RWPE2 (cell line): Measurements from ENCODE around the gene DPH7.
"Not testable (repeated sequence)": the region's sequence is repeated elsewhere in the genome, so short reads cannot be mapped to it uniquely, and the experiment has no call there.

ENCODE experiments used
- ATAC-seq: fragments of 200-7000 bp; cut with Tn5 transposase; 3 replicates; pipeline ENCODE4 v1.9.1; 2021; ENCODE audit warnings: low read depth
- DNase-seq: peaks from one replicate; pipeline ENCODE4 v3.0.0-alpha.2; 2020; ENCODE audit warnings: low spot score
- H3K27ac ChIP-seq: fragments of 450-650 bp; 2 replicates; pipeline ENCODE4 v1.5.1; 2017; ENCODE audit warnings: mild to moderate bottlenecking; ENCODE audit not compliant: poor library complexity, severe bottlenecking
- H3K27me3 ChIP-seq: fragments of 250-450 bp; sonication (Bioruptor Pico); 2 replicates; pipeline ENCODE4 v1.5.1; 2021; ENCODE audit warnings: mild to moderate bottlenecking, moderate library complexity; ENCODE audit not compliant: insufficient read depth, poor library complexity, severe bottlenecking
- H3K36me3 ChIP-seq: fragments of 250-450 bp; sonication (Bioruptor Pico); 2 replicates; pipeline ENCODE4 v1.5.1; 2020; ENCODE audit warnings: low read depth, mild to moderate bottlenecking, moderate library complexity
- H3K4me1 ChIP-seq: fragments of 250-450 bp; sonication (Bioruptor Pico); 2 replicates; pipeline ENCODE4 v1.5.1; 2021; ENCODE audit warnings: mild to moderate bottlenecking, moderate library complexity; ENCODE audit not compliant: insufficient read depth, poor library complexity, severe bottlenecking
- H3K4me3 ChIP-seq: fragments of 250-450 bp; sonication (Bioruptor Pico); 2 replicates; pipeline ENCODE4 v1.5.1; 2021; ENCODE audit warnings: mild to moderate bottlenecking, moderate library complexity; ENCODE audit not compliant: severe bottlenecking
- H3K9me3 ChIP-seq: fragments of 250-450 bp; sonication (Bioruptor Pico); 2 replicates; pipeline ENCODE4 v1.5.1; 2021; ENCODE audit warnings: mild to moderate bottlenecking, moderate library complexity; ENCODE audit not compliant: severe bottlenecking
- CTCF ChIP-seq: fragments of 450-650 bp; IDR thresholded peaks from one replicate; pipeline ENCODE4 v1.5.1; 2017; ENCODE audit warnings: mild to moderate bottlenecking, moderate library complexity; ENCODE audit not compliant: poor library complexity, severe bottlenecking

DPH7 gene

GRCh38 chr9:137603879-137604278 is 25.2 kb upstream of the DPH7 start:
- H3K4me3 ChIP-seq = no peak overlapping the region
- no peak for TF ChIP-seq CTCF
- peaks cover 4% of the 10 kb centered on the region for H3K4me1 ChIP-seq

GRCh38 chr9:137602661-137603060 is 23.9 kb upstream of the DPH7 start:
- Histone ChIP-seq H3K27ac (no peak overlapping the region), H3K27me3 (no peaks in the 10 kb centered on the region), H3K4me3 (no peak overlapping the region), H3K36me3 (no peaks in the 10 kb centered on the region), H3K4me1 (peaks cover 3% of the 10 kb centered on the region), H3K9me3 (no peaks in the 10 kb centered on the region)
- ATAC-seq (no peak), DNase-seq (no peak)
- TF ChIP-seq CTCF = no peak

More at GRCh38 chr9:137603879-137604278, 25.2 kb upstream of the DPH7 start:
- DNase-seq (no peak), ATAC-seq (no peak)
- Histone ChIP-seq H3K9me3 (no peaks in the 10 kb centered on the region), H3K36me3 (peaks cover 9% of the 10 kb centered on the region), H3K27ac (no peak overlapping the region), H3K27me3 (no peaks in the 10 kb centered on the region)

GRCh38 chr9:137598943-137599342 is 20.2 kb upstream of the DPH7 start:
- H3K9me3 ChIP-seq = no peaks in the 10 kb centered on the region
- ATAC-seq (peak; percentile 10; the same call in 1 of the 3 replicates), DNase-seq (no peak)
- no peak for TF ChIP-seq CTCF
- H3K36me3 ChIP-seq = no peaks in the 10 kb centered on the region
- no peak overlapping the region for H3K27ac ChIP-seq
- no peaks in the 10 kb centered on the region for H3K4me1 ChIP-seq
- no peaks in the 10 kb centered on the region for H3K27me3 ChIP-seq
- no peak overlapping the region for H3K4me3 ChIP-seq

DNA sequence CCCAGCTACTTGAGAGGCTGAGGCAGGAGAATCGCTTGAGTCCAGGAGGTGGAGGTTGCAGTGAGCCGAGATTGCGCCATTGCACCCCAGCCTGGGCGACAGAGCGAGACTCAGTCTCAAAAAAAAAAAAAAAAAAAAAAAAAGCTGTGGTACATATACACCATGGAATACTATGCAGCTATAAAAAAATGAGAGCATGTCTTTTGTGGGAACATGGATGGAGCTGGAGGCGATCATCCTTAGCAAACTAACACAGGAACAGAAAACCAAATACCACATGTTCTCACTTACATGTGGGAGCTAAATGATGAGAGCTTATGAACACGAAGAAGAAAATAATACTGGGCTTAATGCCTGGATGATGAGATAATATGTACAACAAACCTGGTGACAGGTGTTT is 17.9 kb upstream of the DPH7 start:
- not testable (repeated sequence) for H3K4me3 ChIP-seq, H3K27me3 ChIP-seq, H3K9me3 ChIP-seq, DNase-seq, H3K4me1 ChIP-seq, H3K27ac ChIP-seq, ATAC-seq, H3K36me3 ChIP-seq

DNA sequence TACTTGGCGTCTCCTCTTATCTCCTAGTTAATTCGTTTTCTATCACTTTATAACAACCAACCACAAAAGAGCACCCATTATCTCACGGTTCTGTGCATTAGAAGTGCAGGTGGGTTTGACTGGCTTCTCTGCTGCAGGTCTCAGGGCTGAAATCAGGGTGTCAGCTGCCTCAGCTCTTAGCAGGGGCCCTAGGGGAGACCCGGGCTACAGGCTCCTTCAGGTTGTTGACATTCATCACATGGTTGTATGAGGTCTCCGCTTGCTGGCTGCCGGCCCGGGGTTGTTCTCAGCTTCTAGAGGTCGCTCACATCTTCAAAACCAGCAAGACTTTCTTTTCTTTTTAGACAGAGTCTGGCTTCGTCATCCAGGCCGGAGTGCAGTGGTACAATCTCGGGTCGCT is 14.5 kb upstream of the DPH7 start:
- H3K4me1 ChIP-seq = no peaks in the 10 kb centered on the region
- peaks cover 7% of the 10 kb centered on the region for H3K36me3 ChIP-seq
- no peaks in the 10 kb centered on the region for H3K9me3 ChIP-seq
- DNase-seq (no peak), ATAC-seq (no peak)
- H3K27ac ChIP-seq = no peak overlapping the region
- no peak overlapping the region for H3K4me3 ChIP-seq
- no peaks in the 10 kb centered on the region for H3K27me3 ChIP-seq
- no peak for TF ChIP-seq CTCF

GRCh38 chr9:137592767-137593166 is 14.0 kb upstream of the DPH7 start:
- peaks cover 11% of the 10 kb centered on the region for H3K36me3 ChIP-seq
- H3K9me3 ChIP-seq = no peaks in the 10 kb centered on the region
- H3K27ac ChIP-seq = no peak overlapping the region
- DNase-seq = no peak
- no peak overlapping the region for H3K4me3 ChIP-seq
- no peak for ATAC-seq
- no peak for TF ChIP-seq CTCF
- H3K4me1 ChIP-seq = no peaks in the 10 kb centered on the region
- H3K27me3 ChIP-seq = no peaks in the 10 kb centered on the region
